HG03439 (cell line): Measurements from ENCODE around the gene TRIM14.
"Not testable (repeated sequence)": the region's sequence is repeated elsewhere in the genome, so short reads cannot be mapped to it uniquely, and the experiment has no call there.

Experiments used
- ATAC-seq: cut with Tn5 transposase; IDR thresholded peaks from one replicate; pipeline ENCODE4 v1.9.1; 2021; ENCODE audit warnings: mild to moderate bottlenecking, moderate library complexity; ENCODE audit not compliant: unreplicated experiment

The TRIM14 gene

DNA sequence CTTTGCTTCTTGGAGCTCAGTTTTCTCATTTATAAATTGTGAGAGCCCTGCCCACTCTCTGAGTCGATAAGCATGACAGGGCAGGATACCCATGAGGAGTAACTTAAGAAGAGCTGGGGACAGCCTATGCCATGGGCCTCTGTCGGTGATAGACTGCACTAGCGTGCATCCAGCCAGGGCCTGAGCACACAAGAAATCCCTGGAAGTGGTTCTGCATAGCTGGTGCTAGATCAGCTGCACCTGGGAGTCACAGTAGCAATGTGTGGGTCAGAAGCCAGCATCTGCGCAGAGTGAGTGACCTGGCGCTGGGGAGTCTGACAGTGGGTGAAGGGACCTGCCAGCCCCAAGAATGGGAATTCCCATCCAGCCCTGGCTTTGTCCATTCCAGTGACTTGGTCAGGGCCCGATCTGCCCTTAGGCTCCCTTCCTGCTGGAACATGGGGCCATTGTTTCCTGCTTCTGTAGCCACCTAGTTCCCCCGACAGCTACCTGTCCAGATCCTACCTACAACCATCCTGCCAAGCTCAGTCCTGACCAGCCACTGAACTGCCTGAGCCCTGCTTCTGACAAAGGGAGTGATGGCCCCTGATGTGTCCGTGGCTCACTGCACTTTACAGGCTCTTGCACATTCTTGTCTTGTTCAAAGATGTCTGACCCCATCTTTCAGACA is 98.4 kb downstream of the TRIM14 start:
- ATAC-seq = no peak

DNA sequence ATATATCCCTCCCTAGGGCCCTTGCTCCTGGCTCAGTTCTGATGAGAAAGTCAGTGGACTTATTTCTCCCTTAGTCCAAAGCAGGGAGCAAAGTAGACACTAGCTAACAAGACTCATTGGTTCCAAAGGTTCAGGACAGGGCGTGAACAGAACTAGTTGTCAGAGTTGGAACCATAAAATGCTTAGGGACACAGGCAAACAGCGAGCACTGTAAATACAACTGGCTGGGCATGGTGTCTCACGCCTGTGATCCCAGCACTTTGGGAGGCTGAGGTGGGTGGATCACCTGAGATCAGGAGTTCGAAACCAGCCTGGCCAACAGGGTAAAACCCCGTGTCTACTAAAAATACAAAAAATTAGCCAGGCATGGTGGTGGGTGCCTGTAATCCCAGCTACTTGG is 99.2 kb downstream of the TRIM14 start:
- ATAC-seq = not testable (repeated sequence)
